Measurements from ENCODE around the gene WDR33.

DNA sequence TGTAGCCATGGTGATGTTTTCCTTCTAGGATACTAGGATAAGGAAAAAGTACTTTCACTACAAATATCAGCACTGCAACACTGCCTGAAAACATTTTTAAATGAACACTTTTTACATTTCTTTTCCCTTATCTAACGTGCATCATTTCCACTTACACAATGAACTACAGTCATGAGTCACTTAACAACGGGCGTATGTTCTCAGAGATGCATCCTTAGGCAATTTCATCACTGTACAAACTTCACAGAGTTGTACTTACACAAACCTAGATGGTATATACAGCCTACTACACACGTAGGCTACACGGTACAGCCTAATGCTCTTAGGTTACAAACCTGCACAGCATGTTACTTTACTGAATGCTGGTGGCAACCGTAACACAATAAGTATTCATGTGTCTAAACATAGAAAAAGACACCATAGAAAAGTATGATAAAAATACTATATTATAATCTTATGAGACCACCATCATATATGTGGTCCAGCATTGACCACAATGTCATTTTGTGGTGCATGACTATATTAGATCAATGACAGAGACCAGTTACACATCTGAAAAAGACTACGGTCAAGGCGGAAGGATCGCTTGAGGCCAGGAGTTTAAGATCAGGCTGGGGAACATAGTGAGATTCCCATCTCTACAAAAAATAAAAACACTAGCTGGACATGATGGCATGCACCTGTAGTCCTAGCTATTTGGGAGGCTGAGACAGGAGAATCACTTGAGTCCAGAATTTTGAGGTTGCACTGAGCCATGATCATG lies 39.8 kb downstream of the WDR33 start:
- TF ChIP-seq SNAI2 (CRISPR knock-in tag; IDR thresholded peaks at IDR 0.05) (no peak), ZNF70 (CRISPR knock-in tag; IDR thresholded peaks at IDR 0.05) (no peak), TOX (CRISPR knock-in tag; IDR thresholded peaks at IDR 0.05; ENCODE audit: borderline replicate concordance) (no peak), ZC3H10 (CRISPR knock-in tag; IDR thresholded peaks at IDR 0.05) (no peak), CSRNP3 (CRISPR knock-in tag; IDR thresholded peaks at IDR 0.05) (no peak), OSR1 (CRISPR knock-in tag; IDR thresholded peaks at IDR 0.05) (no peak), CSDC2 (CRISPR knock-in tag; IDR thresholded peaks at IDR 0.05) (no peak), ZNF8 (CRISPR knock-in tag; IDR thresholded peaks at IDR 0.05) (no peak), ZFP30 (CRISPR knock-in tag; IDR thresholded peaks at IDR 0.05) (no peak), ZFP3 (CRISPR knock-in tag; IDR thresholded peaks at IDR 0.05) (no peak), PPARA (CRISPR knock-in tag; IDR thresholded peaks at IDR 0.05; ENCODE audit: borderline replicate concordance) (no peak), ARNTL (CRISPR knock-in tag; IDR thresholded peaks at IDR 0.05; ENCODE audit: borderline replicate concordance, low read depth) (no peak)
- TF ChIP-seq, protein P1, sequence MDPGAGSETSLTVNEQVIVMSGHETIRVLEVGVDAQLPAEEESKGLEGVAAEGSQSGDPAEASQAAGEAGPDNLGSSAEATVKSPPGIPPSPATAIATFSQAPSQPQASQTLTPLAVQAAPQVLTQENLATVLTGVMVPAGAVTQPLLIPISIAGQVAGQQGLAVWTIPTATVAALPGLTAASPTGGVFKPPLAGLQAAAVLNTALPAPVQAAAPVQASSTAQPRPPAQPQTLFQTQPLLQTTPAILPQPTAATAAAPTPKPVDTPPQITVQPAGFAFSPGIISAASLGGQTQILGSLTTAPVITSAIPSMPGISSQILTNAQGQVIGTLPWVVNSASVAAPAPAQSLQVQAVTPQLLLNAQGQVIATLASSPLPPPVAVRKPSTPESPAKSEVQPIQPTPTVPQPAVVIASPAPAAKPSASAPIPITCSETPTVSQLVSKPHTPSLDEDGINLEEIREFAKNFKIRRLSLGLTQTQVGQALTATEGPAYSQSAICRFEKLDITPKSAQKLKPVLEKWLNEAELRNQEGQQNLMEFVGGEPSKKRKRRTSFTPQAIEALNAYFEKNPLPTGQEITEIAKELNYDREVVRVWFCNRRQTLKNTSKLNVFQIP (CRISPR knock-in tag; IDR thresholded peaks at IDR 0.05; ENCODE audit: borderline replicate concordance, low read depth), result no peak
- TF ChIP-seq, protein P2, sequence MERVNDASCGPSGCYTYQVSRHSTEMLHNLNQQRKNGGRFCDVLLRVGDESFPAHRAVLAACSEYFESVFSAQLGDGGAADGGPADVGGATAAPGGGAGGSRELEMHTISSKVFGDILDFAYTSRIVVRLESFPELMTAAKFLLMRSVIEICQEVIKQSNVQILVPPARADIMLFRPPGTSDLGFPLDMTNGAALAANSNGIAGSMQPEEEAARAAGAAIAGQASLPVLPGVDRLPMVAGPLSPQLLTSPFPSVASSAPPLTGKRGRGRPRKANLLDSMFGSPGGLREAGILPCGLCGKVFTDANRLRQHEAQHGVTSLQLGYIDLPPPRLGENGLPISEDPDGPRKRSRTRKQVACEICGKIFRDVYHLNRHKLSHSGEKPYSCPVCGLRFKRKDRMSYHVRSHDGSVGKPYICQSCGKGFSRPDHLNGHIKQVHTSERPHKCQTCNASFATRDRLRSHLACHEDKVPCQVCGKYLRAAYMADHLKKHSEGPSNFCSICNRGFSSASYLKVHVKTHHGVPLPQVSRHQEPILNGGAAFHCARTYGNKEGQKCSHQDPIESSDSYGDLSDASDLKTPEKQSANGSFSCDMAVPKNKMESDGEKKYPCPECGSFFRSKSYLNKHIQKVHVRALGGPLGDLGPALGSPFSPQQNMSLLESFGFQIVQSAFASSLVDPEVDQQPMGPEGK (CRISPR knock-in tag; IDR thresholded peaks at IDR 0.05; ENCODE audit: borderline replicate concordance), result no peak

All from SK-N-SH treated with all-trans-retinoic acid at 6 μM for 48 hours (cell line).